IPS-18c (cell line): Measurements from ENCODE around the gene BRSK2.
"Not testable (repeated sequence)": the region's sequence is repeated elsewhere in the genome, so short reads cannot be mapped to it uniquely, and the experiment has no call there.

Experiments
- H3K4me3 ChIP-seq: 2 replicates; pipeline ENCODE4 v1.7.0; 2013; ENCODE audit warnings: low read depth, mild to moderate bottlenecking, low read length, moderate library complexity; ENCODE audit not compliant: insufficient read depth
- H3K9me3 ChIP-seq: one replicate; pipeline ENCODE4 v1.6.1; 2013; ENCODE audit warnings: mild to moderate bottlenecking, low read length, moderate library complexity; ENCODE audit not compliant: control insufficient read depth, insufficient read depth

Gene BRSK2

DNA sequence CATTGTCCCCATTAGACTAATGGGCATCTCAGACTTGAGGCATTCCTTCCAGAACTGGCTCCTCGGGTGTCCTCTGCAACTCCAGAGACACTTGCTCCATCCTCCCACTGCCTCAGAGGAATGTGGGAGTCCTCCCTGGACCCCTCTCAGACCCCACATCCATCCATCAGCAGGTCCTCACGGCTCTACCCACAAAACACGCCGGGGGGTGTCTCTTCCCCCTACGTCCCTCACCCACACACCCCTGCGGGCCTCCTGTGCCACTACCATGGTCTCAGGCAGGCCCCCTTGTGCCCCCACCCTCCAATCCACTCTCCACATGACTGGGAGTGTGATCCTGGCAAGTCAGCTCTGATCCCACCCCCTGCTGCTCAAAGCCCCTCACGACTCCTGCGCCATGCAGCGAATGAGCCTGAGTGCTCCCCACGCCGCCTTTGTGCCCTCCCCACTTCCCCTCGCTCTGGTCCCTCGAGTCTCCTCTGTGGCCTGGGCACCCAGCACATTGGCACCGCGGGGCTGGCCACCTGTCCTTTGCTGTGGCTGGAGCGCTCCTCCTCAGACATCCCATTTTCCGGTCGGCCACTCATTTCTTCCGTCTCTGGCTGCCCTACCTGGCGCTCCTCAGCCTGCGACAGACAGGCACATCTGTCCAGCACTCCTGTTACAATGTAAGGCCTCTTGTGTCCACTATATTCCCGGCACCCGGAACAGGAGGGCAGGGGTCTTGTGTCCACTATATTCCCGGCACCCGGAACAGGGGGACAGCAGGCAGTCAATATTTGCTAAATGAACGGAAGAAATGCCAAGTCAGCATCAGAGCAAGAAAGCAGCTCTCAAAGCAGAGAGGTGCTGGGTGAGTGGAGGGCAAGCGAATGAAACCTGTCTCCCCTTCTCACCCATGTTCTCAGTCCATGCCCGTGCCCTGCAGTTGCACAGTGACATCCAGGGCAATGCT lies 111.0 kb downstream of the BRSK2 start:
- no peak overlapping the region for H3K4me3 ChIP-seq
- H3K9me3 ChIP-seq, result peaks cover 2% of the 10 kb centered on the region

GRCh38 chr11:1501421-1502167 lies 111.9 kb downstream of the BRSK2 start:
- Histone ChIP-seq H3K9me3 (peaks cover 2% of the 10 kb centered on the region), H3K4me3 (no peak overlapping the region)

DNA sequence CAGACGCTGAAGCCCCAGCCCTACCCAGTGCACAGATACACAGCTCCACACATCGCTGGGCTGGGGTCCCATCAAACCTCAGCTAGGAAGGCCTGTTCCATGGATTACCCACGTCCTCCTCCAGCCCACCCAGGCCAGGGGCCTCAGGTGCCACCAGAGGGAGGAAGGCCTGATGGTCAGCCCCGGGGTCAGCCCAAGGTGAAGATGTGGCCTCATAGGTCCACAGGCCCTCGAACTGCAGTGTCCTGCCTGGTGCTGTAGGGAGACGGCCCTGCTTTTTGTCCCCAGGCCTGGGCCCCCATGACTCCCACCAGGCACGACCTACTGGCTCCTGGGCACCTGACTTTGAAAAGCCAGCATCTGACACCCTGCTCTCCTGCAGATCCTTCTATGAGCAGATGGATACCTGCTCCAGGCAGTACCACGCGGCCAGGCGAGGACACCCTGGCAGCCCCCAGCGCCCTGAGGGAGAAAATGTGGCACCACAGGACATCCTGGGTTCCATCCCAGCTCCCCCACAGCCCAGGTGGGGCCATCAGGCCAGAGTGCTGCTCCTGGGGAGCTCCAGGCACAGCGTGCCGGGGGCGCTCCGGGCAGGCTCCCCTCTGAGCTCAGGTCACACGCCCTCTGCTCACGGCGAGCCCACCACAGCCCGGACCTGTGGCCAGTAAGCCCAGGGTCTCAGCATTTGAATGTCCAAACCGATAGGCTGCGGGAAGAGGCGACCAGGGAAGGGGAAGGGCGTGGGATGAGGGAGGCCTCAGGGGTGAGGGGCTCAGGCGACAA lies 112.6 kb downstream of the BRSK2 start:
- H3K4me3 ChIP-seq, result no peak overlapping the region

GRCh38 chr11:1502954-1503707 lies 113.4 kb downstream of the BRSK2 start:
- Histone ChIP-seq H3K9me3 (no peaks in the 10 kb centered on the region), H3K4me3 (no peak overlapping the region)

More for the DNA sequence above, 112.6 kb downstream of the BRSK2 start:
- no peaks in the 10 kb centered on the region for H3K9me3 ChIP-seq

GRCh38 chr11:1503708-1504104 lies 114.0 kb downstream of the BRSK2 start:
- Histone ChIP-seq H3K4me3 (no peak overlapping the region), H3K9me3 (no peaks in the 10 kb centered on the region)

GRCh38 chr11:1504138-1504537 lies 114.4 kb downstream of the BRSK2 start:
- no peaks in the 10 kb centered on the region for H3K9me3 ChIP-seq

GRCh38 chr11:1504581-1505290 lies 115.0 kb downstream of the BRSK2 start:
- Histone ChIP-seq H3K4me3 (no peak overlapping the region), H3K9me3 (no peaks in the 10 kb centered on the region)

More at GRCh38 chr11:1504138-1504537, 114.4 kb downstream of the BRSK2 start:
- H3K4me3 ChIP-seq, result no peak overlapping the region

DNA sequence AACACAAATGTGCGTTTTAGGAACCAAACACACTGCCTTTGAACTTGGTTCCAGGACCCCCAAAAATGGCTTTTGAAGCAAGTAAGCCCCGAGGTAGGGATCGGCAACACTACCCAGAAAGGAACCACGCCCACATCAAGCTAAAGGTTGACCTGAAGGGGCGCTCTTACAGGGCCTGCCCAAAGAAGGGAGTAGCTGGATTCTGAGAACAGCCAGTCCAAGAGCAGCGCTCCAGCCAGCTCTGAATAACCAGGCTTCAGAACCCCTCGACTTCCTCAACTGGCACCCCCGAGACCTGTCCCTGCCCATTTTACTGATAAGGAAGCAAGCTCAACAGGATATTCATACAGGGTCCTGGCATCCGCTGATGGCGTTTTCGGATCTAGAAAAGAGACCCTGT lies 115.7 kb downstream of the BRSK2 start:
- H3K9me3 ChIP-seq, result no peaks in the 10 kb centered on the region

GRCh38 chr11:1506981-1507380 lies 117.2 kb downstream of the BRSK2 start:
- no peak overlapping the region for H3K4me3 ChIP-seq
- H3K9me3 ChIP-seq, result no peaks in the 10 kb centered on the region

More for the DNA sequence above, 115.7 kb downstream of the BRSK2 start:
- no peak overlapping the region for H3K4me3 ChIP-seq

DNA sequence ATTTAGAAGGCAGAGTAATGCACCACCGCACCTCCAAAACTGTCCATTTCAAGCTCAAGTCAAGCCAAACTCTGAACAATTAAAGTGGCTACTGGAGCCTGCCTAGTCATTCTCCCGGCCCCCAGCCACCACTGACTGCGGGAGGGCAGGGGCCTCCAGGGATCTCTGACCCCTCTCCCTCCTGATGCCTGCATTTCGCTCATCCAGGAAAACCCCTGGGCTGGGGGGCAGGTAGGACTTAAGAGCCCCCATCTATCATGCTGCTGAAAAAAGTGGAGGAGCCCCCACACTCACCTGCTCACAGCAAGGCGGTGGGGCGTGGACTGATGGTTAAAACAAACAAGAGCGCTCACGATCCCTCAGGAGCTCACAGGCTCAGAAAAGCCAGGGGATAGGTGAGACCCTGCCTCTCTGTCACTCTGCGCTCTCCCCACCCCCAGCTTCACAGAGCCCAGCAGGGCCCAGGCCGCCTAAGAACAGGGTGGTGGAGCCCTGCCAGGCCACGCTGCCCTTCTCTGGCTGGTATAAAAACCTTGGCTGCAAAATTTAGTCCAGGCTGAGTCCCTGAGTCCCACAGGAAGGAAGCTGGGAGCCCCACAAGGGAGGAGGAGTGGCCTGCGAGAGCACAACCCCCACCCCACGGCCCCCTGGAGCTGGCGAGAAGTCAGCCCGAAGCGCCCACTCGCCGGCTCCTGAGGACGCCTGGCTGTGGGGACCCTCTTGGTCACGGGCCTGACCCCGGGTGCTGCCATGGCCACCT lies 117.8 kb downstream of the BRSK2 start:
- no peaks in the 10 kb centered on the region for H3K9me3 ChIP-seq
- H3K4me3 ChIP-seq, result no peak overlapping the region

DNA sequence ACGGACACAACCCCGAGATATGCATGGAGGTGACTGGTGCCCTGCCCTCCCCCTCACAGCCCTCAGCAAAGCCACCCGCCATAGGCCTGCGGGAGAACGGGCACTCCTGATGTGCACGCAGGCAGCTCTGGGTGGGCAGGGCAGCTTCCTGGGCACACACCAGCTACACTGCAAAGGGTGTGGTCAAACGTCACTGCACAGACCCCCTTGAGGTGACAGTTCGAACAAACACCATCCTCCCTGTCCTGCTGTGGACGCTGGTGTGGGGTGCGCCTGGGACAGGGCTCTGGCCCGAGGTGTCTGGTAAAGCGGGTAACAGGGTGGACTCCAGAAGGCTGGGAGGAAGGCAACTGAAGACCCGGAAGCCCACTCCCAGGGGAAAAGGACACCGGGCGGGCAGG lies 118.8 kb downstream of the BRSK2 start:
- H3K4me3 ChIP-seq, result no peak overlapping the region
- no peaks in the 10 kb centered on the region for H3K9me3 ChIP-seq

GRCh38 chr11:1508986-1509385 lies 119.3 kb downstream of the BRSK2 start:
- H3K4me3 ChIP-seq, result no peak overlapping the region

DNA sequence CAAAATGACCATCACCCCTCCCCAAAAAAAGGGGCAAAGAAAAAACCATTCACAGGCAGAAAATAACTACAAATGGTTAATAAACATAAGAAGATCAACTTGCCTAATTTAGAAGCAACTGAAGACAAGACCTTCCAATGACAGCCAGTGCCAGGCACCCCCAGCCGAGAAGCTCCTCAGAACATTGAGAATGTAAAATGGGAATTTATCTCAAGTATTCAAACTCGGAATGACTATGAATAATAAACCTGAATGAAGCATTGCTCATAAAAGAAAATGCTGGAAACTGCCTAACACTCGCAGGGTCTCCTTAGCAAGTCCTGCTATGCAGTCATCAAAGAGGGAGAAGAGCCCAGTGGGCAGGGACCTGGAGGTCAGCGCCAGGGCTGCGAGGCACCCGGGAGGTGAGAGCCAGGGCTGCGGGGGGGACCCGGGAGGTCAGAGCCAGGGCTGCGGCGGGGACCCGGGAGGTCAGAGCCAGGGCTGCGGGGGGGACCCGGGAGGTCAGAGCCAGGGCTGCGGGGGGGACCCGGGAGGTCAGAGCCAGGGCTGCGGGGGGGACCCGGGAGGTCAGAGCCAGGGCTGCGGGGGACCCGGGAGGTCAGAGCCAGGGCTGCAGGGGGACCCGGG lies 120.0 kb downstream of the BRSK2 start:
- Histone ChIP-seq H3K9me3 (no peaks in the 10 kb centered on the region), H3K4me3 (no peak overlapping the region)

More at GRCh38 chr11:1508986-1509385, 119.3 kb downstream of the BRSK2 start:
- H3K9me3 ChIP-seq, result no peaks in the 10 kb centered on the region

DNA sequence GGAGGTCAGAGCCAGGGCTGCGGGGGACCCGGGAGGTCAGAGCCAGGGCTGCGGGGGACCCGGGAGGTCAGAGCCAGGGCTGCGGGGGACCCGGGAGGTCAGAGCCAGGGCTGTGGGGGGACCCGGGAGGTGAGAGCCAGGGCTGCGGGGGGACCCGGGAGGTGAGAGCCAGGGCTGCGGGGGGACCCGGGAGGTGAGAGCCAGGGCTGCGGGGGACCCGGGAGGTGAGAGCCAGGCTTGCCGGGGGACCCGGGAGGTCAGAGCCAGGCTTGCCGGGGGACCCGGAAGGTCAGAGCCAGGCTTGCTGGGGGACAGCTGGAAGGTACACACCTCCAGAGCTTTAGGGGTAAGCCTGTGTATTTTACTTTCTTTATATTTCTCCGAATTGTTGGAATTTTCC lies 120.6 kb downstream of the BRSK2 start:
- not testable (repeated sequence) for H3K4me3 ChIP-seq, H3K9me3 ChIP-seq

DNA sequence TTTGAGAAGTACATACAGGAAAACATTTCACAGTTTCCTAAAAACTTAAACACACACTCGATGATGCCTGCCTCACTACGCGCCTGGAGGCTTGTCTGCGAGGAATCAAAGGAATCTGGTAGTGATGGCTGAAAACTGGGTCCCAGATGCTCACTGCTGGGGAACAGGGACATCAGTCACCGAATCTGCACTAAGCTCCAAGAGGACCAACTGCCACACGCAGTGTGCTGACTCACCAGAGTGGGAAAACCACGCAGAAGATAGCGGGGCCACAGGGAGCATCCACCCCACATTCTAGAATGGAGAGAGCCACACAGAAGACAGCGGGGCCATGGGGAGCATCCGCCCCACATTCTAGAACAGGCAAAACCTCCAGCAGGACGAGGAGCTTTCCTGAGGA lies 121.2 kb downstream of the BRSK2 start:
- H3K9me3 ChIP-seq, result no peaks in the 10 kb centered on the region
- H3K4me3 ChIP-seq, result no peak overlapping the region
